ENCODE data around the gene TRIM63. TPM values are rescaled to one million over a fixed set of nuclear protein-coding genes. Genes with fewer than 3 reads are reported as not detected.
"Not testable (repeated sequence)": the region's sequence is repeated elsewhere in the genome, so short reads cannot be mapped to it uniquely, and the experiment has no call there.

The TRIM63 gene
- total RNA-seq, 2 donors from 2014 or later, result not detected

GRCh38 chr1:26109229-26110164, 42.1 kb upstream of the TRIM63 start:
- peaks cover 4% of the 10 kb centered on the region for H3K36me3 ChIP-seq (ENCODE audit: control insufficient read depth, insufficient read depth, low read length)
- Mint-ChIP-seq H3K27ac (no peak overlapping the region), H3K36me3 (ENCODE audit: low read depth) (peaks cover 6% of the 10 kb centered on the region), H3K4me3 (peak overlapping the region; percentile 70), H3K27me3 (ENCODE audit: insufficient read depth) (peaks cover 14% of the 10 kb centered on the region), H3K4me1 (peaks cover 15% of the 10 kb centered on the region), H3K9me3 (no peaks in the 10 kb centered on the region)
- no peak for DNase-seq
- H3K9me3 ChIP-seq (ENCODE audit: control insufficient read depth, low read length), result no peaks in the 10 kb centered on the region
- H3K4me3 ChIP-seq (ENCODE audit: low read length), result no peak overlapping the region
- H3K27me3 ChIP-seq (ENCODE audit: control insufficient read depth, insufficient read depth, low read length, poor library complexity, severe bottlenecking), result no peaks in the 10 kb centered on the region
- H3K4me1 ChIP-seq (ENCODE audit: control insufficient read depth, insufficient read depth, low read length), result peaks cover 4% of the 10 kb centered on the region
- no peak for TF ChIP-seq CTCF (conservative IDR thresholded peaks at IDR 0.05)
- no peak overlapping the region for H3K27ac ChIP-seq (ENCODE audit: low read depth, low read length)
- no peak overlapping the region for H3K9ac ChIP-seq (ENCODE audit: extremely low read depth, low read length, poor library complexity, severe bottlenecking)
- 95 to 97% methylated on average over 4 to 5 of the region's 5 CpGs for WGBS, 2 experiments (ENCODE audit: insufficient coverage in 1 of 2, insufficient read length in 1 of 2)

GRCh38 chr1:26105226-26105548, 37.8 kb upstream of the TRIM63 start:
- not testable (repeated sequence) for H3K9ac ChIP-seq (ENCODE audit: extremely low read depth, low read length, poor library complexity, severe bottlenecking); DNase-seq; H3K9me3 Mint-ChIP-seq; H3K4me3 ChIP-seq (ENCODE audit: low read length); H3K27ac Mint-ChIP-seq; H3K36me3 Mint-ChIP-seq (ENCODE audit: low read depth); H3K27ac ChIP-seq (ENCODE audit: low read depth, low read length); H3K4me1 Mint-ChIP-seq; H3K36me3 ChIP-seq (ENCODE audit: control insufficient read depth, insufficient read depth, low read length); H3K4me3 Mint-ChIP-seq; H3K9me3 ChIP-seq (ENCODE audit: control insufficient read depth, low read length); H3K4me1 ChIP-seq (ENCODE audit: control insufficient read depth, insufficient read depth, low read length); H3K27me3 ChIP-seq (ENCODE audit: control insufficient read depth, insufficient read depth, low read length, poor library complexity, severe bottlenecking)
- WGBS, 2 experiments (ENCODE audit: insufficient coverage in 1 of 2, insufficient read length in 1 of 2), result 59 to 64% methylated on average over 4 of the region's 5 CpGs
- H3K27me3 Mint-ChIP-seq (ENCODE audit: insufficient read depth), result peaks cover 11% of the 10 kb centered on the region

GRCh38 chr1:26102526-26102925, 35.1 kb upstream of the TRIM63 start:
- Mint-ChIP-seq H3K4me1 (peaks cover 11% of the 10 kb centered on the region), H3K27me3 (ENCODE audit: insufficient read depth) (peaks cover 2% of the 10 kb centered on the region), H3K36me3 (ENCODE audit: low read depth) (no peaks in the 10 kb centered on the region), H3K4me3 (no peak overlapping the region), H3K9me3 (no peaks in the 10 kb centered on the region), H3K27ac (no peak overlapping the region)
- Histone ChIP-seq H3K27me3 (ENCODE audit: control insufficient read depth, insufficient read depth, low read length, poor library complexity, severe bottlenecking) (no peaks in the 10 kb centered on the region), H3K36me3 (ENCODE audit: control insufficient read depth, insufficient read depth, low read length) (no peaks in the 10 kb centered on the region), H3K9ac (ENCODE audit: extremely low read depth, low read length, poor library complexity, severe bottlenecking) (no peak overlapping the region), H3K27ac (ENCODE audit: low read depth, low read length) (no peak overlapping the region), H3K9me3 (ENCODE audit: control insufficient read depth, low read length) (no peaks in the 10 kb centered on the region), H3K4me1 (ENCODE audit: control insufficient read depth, insufficient read depth, low read length) (peaks cover 2% of the 10 kb centered on the region), H3K4me3 (ENCODE audit: low read length) (no peak overlapping the region)
- no peak for TF ChIP-seq CTCF (conservative IDR thresholded peaks at IDR 0.05)
- DNase-seq, result no peak
- WGBS, 2 experiments (ENCODE audit: insufficient coverage in 1 of 2, insufficient read length in 1 of 2), result 87 to 89% methylated on average over 2 of the region's 2 CpGs

All from endodermal cell (in vitro differentiated cells).